HG03469 (cell line): Measurements from ENCODE around the gene COL27A1.

Experiments
- ATAC-seq: cut with Tn5 transposase; IDR thresholded peaks from one replicate; pipeline ENCODE4 v1.9.1; 2021; ENCODE audit warnings: mild to moderate bottlenecking, moderate library complexity, moderate number of reproducible peaks; ENCODE audit not compliant: unreplicated experiment

Gene COL27A1

DNA sequence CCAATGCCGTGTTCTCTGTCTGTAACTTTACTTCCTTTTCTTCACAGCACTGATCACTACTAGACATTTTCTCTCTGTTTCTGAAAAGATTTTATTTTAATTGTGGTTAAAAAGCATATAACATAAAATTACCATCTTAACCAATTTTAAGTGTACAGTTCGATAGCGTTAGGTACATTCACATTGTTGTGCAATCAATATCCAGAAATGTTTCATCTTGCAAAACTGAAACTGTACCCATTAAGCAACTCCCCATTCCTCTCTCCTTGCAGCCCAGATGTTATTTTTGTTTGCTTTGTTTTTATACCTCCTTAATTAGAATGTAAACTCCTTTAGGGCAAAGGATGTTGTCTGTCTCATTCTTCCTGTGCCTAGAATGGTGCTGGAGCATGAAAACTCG lies 47.5 kb downstream of the COL27A1 start:
- no peak for ATAC-seq

DNA sequence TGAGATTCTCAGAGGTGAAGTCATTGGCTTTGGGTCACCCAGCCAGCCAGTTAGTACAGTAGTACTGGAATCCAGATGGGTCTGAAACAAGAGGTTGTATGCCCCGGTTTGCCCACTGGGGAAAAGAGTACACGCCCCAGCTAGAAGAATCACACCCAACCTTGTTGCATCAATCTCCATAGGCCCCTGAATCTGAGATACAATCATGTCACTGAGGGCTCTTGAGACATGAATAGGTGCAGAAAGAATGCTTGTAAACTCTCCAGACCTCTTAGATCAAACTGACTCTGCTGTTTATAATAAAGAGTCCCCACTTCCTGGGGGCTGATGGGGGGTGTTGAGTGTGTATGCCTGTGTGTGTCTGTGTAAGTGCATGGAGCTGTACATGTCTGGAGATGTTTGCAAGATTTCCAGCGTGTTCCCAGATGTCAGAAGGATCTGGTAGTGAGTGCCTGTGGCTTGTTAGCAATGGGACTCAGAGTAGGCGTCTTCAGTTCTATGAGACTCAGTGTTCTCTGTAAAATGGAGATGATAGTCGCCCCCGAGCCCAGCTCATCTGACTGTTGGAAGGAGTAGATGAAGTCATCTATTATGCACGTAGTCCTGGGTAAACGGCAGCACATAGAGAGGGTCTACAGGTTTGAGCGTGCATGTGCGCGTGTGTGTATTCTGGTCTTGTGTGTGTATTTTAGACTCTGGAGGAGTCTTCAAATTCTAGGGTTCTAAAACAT lies 48.2 kb downstream of the COL27A1 start:
- ATAC-seq: no peak

DNA sequence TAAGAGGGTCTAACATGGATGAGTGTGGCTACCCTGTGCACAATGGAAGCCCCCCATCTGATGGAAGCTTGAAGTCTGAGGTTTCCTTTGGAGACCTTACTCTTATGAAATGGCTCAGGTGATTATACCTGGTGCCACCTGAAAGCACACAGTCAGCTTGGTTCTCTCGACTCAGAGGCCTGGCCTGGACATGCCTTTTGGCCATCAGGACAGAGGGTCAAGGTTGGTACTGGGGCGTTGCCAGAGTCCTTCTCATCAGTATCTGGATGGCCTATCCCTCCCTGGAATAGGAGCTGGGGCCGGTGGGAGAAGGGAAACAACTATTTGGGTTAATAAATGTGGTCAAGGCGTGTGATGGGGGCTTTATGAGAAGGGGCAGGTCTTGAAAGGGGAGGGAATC lies 48.9 kb downstream of the COL27A1 start:
- ATAC-seq: no peak

DNA sequence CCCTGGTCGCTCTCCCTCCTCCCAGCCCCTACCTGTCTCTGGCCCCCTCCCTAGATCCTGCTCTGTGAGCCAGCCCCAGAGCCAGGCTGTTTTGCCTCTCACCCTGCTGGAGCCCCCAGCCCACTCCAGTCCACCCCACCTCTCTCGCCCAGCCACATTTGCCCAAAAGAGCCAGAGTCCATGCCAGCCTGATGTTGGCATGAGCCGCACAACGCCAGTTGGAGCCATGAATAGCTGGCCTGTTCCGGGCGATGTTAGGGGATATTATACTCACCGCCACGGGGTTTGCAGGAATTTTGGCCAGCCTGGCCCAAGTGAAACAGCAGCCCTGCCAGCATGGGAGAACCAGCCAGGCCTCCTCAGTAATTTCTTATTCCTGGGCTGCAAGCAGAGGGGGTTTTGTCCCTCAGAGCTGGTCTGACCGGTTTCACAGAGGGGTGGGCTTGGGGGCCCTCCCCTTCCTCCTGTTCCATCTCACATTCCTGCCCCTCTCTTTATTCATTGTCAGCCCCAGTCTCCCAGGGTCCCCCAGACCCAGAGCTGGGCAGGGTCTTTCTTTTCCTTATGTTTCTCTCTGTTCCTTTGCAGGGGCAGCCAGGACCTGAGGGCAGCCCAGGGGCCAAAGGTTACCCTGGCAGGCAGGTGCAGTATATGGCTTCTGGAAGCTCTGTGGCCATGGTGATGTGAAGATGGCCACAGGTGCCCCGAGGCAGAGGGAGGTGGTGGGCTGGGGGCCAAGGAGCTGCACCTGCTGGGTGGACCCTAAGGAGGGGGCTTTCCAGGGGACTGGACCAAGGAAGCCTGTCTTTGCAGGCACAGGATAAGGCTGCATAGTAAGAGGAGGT lies 50.1 kb downstream of the COL27A1 start:
- ATAC-seq: no peak

DNA sequence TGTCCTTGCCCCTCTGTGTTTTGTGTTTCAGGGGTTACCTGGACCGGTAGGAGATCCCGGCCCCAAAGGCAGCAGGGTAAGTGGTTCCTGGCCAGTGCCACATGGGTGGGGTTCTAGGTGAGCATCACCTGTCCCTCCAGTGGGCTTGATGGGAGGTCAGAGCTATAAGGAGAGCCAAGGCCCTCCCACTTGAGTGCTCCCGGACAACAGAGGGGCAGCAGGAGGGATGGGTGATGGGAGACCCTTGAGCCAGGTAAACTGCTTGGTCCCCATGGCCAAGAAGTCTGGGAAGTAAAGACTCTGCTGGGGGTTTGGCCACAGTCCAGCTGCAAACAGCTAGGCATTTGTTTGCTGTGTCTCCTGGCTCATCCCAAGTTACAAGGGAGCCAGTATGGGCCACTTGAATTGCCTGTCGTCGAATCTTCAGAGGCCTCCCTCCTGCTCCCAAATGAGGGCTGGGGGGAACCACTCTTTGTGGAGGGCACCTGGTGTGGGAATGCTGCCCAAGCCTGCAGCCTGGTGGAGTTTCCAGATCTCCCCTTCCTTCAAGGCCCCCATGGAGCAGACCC lies 51.0 kb downstream of the COL27A1 start:
- ATAC-seq: no peak

DNA sequence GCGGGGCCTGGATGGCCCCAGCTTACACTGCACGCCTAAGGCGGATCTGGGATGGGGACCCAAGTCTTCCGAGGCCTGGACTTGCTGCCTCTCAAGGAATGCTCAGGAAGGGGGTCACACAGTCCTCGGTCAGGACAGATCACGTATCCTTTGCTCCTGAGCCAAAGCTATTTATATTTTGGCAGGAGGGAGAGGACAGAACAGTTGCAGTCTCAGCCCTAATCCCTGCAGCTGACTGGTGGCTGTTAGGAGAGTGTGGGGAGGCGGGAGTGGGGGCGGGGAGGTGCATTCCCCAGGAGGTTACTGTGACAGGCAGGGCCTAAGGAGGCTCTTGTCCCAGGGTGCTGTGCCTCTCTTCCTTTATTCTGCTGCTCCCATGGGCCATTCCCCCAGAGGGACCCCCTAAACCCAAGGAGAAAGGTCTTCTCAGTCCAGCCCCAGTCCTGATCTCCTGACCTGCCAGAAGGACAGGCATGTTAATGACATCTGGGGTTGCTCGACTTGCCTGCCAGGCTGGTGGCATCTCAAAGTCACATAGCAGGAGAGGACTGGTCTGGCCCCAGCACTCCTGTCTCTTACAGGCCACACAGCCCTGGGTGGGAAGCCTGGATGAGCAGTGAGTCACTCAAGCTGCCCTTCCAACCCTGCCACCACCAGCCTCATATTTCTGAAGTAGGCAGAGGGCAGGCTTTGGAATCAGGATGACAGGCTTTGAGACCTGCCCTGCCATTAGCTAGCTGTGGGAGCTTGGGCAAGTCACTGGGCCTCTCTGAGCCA lies 51.9 kb downstream of the COL27A1 start:
- no peak for ATAC-seq

DNA sequence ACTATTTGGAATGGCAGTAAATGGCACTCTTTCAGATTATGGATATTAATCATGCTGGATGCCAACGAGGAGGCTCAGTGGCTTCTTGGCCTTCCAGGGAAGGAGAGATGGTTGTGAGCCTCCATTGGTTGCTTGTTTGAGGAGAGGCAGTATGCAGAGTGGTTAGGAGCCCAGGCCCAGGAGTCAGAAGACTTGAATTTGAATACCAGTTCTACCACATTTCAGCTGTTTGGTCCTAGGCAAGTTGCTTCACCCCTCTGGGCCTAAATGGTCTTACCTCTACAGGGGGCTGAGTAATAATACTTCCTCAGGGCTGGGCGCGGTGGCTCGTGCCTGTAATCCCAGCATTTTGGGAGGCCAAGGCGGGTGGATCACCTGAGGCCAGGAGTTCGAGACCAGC lies 52.5 kb downstream of the COL27A1 start:
- no peak for ATAC-seq

DNA sequence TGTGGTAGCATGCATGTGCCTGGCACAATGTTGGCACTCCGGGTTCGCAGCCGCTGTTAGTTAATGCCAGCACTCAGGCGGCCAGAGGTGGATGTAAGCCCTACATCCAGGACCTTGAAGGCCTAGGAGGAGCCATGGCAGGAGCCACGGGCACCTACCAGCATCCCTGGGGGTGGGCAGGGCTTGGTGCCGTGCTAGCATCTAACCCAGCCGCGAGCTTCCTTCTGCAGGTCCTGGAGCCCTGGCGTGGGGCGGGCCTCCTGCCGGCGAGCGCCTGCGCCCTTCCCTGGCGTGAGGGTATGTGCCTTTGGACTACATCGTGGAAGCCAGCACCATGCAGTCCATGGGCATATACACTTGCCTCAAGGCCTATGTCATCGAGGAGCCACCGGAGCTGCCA lies 53.8 kb downstream of the COL27A1 start:
- no peak for ATAC-seq

DNA sequence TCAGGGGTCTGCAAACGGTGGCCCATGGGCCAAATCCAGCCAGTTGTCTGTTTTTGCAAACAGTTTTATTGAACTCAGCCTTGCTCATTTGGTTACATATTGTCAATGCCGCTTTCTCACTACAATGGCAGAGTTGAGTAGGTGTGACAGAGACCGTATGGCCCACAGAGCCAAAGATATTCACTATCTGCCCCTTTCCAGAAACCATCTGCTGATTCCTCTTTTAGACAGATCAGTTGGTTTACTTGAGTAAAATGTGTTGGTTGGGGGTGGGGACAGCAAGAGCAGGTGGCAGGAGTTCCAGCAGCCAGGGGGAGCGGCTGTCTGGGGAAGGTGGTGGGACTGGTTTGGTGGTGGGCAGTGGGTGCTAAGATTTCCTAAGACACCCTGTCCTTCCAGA lies 54.8 kb downstream of the COL27A1 start:
- no peak for ATAC-seq

DNA sequence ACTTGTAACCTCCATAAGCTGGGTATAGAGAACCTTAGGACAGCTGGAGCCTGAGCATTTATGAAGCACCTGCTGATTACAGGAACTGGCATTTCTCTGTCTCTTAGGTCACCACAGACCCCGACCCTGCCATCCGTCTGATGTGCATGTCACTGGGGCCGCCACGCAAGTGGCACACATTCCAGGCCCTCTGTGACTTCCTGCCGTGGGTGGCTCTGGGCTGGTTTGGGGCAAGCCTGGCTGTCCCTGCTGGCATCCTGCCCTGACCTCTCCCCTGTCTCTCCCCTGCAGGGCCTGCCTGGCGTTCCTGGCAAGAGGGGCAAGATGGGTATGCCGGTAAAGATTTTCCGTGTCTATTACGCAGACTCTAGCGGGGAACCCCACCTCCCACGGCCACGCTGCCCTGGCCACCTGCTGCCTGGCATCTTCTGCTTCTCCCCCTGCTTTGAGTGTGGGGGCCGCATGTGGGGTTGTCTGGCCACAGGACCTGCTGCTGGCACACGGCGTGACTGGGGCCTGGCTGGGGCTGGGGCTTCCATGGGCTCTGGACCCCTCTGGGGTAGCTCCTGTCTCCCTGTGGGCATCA lies 55.4 kb downstream of the COL27A1 start:
- no peak for ATAC-seq

DNA sequence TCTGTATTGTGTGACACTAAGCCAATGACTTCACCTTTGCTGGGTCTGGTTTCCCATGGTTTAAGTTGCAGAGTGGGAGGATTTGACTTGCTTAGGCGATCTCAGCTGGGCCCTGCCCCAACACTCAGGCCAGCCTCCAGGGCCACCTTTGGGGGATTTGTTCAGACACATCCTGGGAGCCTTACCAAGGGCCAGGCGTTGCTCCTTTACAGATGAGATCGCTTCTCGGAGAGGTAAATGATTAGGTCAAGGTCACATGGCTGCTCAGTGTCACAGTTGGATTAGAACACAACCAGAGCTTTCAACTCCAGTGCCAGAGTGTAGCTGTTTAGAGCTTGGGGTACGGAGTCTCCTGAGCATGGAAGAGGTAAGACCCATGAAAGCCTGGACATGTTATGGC lies 57.5 kb downstream of the COL27A1 start:
- no peak for ATAC-seq

DNA sequence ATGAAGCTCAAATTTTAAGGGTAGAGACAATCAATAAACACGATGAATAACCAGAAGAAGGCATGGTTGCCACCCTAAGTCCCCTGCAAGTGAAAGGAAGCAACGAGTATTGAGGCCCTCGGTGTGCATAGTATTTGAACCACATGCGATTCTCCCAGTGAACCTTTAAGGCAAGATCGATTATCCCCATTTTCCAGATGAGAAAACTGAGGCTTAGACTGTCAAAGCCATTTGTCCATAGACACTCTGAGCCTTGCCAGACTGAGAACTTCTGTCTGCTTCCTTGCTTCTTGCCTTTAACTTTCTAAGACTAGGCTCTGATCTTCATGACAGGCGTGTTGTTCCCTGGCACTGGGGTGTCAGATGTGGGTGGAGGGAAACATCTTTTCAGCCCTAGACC lies 58.2 kb downstream of the COL27A1 start:
- ATAC-seq: no peak

DNA sequence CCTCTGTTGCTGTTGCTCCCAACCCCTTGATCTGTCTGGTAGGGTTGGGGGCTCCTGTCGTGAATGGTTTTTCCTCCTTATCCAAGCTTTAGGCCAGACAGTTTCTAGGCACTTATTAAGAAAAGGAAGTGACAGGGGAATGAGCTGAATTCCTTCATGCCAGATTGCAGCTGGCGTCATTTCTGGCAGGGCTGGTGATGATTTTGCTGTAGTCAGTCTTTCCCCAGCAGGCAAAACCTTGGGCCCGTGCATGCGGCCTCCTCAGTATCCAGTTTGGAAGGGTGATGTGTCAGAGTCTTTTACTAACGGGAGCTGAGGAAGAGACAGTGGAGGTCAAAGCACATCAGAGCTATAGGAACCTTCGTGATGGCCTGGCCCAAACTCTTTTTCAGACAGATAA lies 58.8 kb downstream of the COL27A1 start:
- no peak for ATAC-seq

DNA sequence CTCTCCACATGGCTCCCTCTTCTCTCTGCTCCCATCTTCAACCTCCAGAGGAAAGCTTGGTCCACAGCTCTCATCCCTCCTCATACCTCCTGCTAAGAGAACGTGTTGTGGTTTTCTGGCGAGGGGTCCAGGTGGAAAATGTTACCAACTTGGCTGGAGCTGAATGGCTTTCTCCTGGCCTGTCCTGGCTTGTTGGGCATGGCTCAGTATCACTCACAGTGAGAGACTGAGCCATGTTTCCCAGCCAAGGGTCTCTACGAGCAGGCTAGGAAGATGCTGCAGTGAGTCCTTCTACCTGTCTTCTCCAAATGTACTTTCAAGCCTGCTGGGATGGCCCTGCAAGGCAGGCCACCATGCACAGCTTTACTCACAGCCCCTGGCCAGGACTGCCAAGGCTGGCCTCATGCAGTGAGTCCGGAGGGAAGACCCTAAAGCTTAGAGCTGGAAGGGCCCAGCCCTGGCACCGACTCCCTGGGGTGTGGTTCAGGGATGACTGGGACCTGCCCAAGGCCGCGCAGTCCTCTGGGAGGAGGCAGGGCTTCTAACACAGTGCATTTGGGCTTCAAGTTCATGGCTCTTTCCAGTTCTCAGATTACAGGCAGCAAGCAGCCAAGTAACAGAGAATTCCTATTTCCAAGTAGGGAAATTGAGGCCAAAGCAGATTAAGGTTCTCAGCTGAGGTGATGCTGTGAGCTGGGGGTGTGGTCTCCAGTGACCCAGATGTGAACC lies 59.5 kb downstream of the COL27A1 start:
- no peak for ATAC-seq

DNA sequence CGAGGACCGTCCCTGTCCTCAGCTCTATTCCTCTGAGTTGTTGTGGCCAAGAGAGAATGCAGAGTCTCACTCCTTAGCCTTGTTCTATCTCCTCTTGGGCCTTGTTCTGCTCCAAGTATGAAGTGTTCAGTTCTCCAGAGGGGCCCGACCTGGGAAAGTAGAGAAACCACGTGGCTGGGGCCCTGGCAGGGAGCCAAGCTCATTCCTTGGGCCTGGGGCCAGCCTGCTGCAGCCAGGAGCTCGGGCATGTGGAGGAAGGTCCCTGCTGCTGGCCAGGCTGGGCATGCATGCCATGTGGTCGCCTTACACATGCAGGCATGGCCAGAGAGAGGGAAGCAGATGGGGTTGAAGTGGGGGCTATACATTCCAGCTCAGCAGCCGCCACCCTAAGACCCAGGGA lies 60.7 kb downstream of the COL27A1 start:
- ATAC-seq: no peak

DNA sequence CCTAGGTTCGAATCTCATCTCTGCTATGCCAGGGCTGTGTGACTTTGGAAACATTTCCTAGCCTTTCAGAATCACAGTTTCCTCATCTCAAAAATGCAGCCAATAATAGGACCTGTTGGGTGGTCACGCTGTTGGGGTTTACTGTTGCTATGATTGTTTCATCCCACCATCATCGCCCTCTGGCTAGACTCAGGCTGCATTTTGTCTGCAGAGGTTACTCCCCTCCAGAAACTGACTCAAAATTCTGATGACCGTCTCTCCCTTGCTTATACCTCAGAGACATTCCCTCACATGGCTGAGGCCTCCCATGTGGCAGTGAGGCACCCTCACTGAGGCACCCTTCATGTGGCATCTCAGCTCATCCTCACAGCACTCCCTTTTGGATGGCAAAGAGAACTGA lies 61.6 kb downstream of the COL27A1 start:
- no peak for ATAC-seq

DNA sequence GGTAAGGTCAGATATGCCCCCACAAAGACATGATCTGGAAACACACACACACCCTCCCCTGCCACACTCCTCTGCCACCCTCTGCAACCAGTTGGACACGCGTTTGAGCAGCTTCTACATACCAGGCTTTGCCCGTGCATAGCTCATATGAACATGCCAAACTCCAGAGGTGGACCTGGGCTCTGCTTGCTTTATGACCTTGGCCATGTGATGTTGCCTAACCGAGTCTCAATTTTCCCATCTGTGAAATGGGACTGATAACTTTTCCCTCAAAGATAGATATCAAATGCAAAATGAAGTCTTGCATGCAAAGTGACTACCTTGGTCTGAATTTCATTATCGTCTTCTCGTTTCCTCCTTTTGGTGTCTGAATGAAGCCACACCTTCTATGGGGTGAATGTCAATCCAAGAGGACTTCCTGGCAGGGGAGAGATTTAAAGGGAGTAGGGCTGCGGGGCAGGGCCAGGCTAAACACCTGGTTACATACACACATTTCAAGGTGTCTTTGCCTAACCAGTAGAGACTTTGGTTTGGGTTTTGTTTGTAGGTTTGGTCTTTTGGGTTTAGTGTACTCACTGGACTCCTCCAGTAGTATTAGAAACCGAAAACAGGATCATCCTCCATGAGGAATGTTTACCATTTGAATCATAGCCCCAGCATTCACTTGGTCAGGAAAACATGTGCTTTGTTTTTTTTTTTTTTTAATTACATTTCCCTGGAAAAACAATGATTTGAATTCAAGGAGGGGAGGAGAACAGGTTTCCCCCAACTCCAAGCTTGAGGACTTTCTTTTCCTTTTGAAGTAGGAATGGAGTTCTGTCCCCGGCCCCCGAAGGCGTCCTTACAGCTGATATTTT lies 63.2 kb downstream of the COL27A1 start:
- no peak for ATAC-seq

DNA sequence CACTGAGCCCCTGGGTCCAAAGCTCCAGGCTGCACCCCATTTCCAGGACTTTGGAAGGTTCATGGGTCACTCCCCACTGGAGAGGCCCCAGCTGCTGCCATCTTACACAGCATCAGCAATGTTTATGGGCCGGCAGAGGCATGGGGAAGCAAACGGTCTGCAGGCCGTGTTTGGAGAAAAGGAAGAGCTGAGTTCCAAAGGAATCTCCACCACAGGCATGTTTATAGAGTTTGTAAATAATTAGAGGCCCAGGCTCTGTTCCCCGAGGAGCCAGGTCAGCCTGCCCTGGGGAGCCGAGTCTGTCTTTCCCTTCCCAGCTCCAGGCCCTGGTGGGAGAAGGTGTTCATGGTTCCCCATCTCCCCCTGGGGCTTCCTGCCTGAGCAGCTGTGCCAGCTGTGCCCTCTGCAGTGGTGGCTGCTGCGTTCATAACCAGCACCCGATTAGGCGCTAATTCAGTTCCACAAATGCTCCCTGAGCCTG lies 64.8 kb downstream of the COL27A1 start:
- no peak for ATAC-seq
